ENCODE results near the gene GBX2.

The GBX2 gene

GRCh38 chr2:236166796-236167296, 1.3 kb downstream of the GBX2 start:
- DNase-seq = no peak

- no peak for DNase-seq
Observed at GRCh38 chr2:236165842-236166795, 2.1 kb downstream of the GBX2 start.

- DNase-seq = no peak
Observed at GRCh38 chr2:236164925-236165841, 3.0 kb downstream of the GBX2 start.

- no peak for DNase-seq
Observed at GRCh38 chr2:236164201-236164924, 3.8 kb downstream of the GBX2 start.

GRCh38 chr2:236163471-236164200, 4.5 kb downstream of the GBX2 start:
- no peak for DNase-seq

GRCh38 chr2:236162882-236163470, 5.2 kb downstream of the GBX2 start:
- no peak for DNase-seq

- DNase-seq = no peak
Observed at GRCh38 chr2:236162031-236162845, 5.9 kb downstream of the GBX2 start.

GRCh38 chr2:236161531-236161930, 6.7 kb downstream of the GBX2 start:
- no peak for DNase-seq

- DNase-seq = no peak
Observed at GRCh38 chr2:236161082-236161462, 7.1 kb downstream of the GBX2 start.

GRCh38 chr2:236160366-236161081, 7.7 kb downstream of the GBX2 start:
- DNase-seq = no peak

GRCh38 chr2:236159778-236160170, 8.4 kb downstream of the GBX2 start:
- DNase-seq = no peak

- no peak for DNase-seq
Observed at GRCh38 chr2:236158969-236159777, 9.0 kb downstream of the GBX2 start.

- DNase-seq = no peak
Observed at GRCh38 chr2:236157815-236158498, 10.2 kb downstream of the GBX2 start.

GRCh38 chr2:236157366-236157765, 10.8 kb downstream of the GBX2 start:
- DNase-seq = no peak

GRCh38 chr2:236156860-236157194, 11.4 kb downstream of the GBX2 start:
- DNase-seq = no peak

- DNase-seq = no peak
Observed at GRCh38 chr2:236156095-236156859, 11.9 kb downstream of the GBX2 start.

GRCh38 chr2:236155406-236155805, 12.8 kb downstream of the GBX2 start:
- no peak for DNase-seq

GRCh38 chr2:236146436-236146835, 21.8 kb downstream of the GBX2 start:
- DNase-seq = no peak
